ENCODE measurements around the gene SLC1A2.

SLC1A2 gene

GRCh38 chr11:35238882-35239281, 180.5 kb downstream of the SLC1A2 start:
- no peak for TF ChIP-seq CTCF (IDR thresholded peaks at IDR 0.05; ENCODE audit: low read depth, low read length)
- Histone ChIP-seq H3K36me3 (no peaks in the 10 kb centered on the region), H3K9me3 (no peaks in the 10 kb centered on the region), H3K4me3 (ENCODE audit: low read depth, low read length) (no peak overlapping the region), H3K4me1 (no peaks in the 10 kb centered on the region; the same call in 1 of the 2 replicates), H3K27me3 (no peaks in the 10 kb centered on the region)
- no peak for DNase-seq

GRCh38 chr11:35237860-35238715, 181.3 kb downstream of the SLC1A2 start:
- H3K4me3 ChIP-seq (ENCODE audit: low read depth, low read length), result peak overlapping the region; percentile 23; the same call in 1 of the 2 replicates
- no peaks in the 10 kb centered on the region; the same call in 1 of the 2 replicates for H3K4me1 ChIP-seq
- H3K36me3 ChIP-seq, result no peaks in the 10 kb centered on the region
- DNase-seq, result peak; percentile 64
- H3K27me3 ChIP-seq, result no peaks in the 10 kb centered on the region
- TF ChIP-seq CTCF (IDR thresholded peaks at IDR 0.05; ENCODE audit: low read depth, low read length), result peak; percentile 75
- no peaks in the 10 kb centered on the region for H3K9me3 ChIP-seq

GRCh38 chr11:35237351-35237750, 182.0 kb downstream of the SLC1A2 start:
- DNase-seq, result no peak
- Histone ChIP-seq H3K9me3 (no peaks in the 10 kb centered on the region), H3K4me1 (no peaks in the 10 kb centered on the region; the same call in 1 of the 2 replicates), H3K27me3 (no peaks in the 10 kb centered on the region), H3K36me3 (no peaks in the 10 kb centered on the region), H3K4me3 (ENCODE audit: low read depth, low read length) (no peak overlapping the region)
- TF ChIP-seq CTCF (IDR thresholded peaks at IDR 0.05; ENCODE audit: low read depth, low read length), result no peak

GRCh38 chr11:35236667-35237003, 182.7 kb downstream of the SLC1A2 start:
- H3K4me3 ChIP-seq (ENCODE audit: low read depth, low read length), result no peak overlapping the region
- TF ChIP-seq CTCF (IDR thresholded peaks at IDR 0.05; ENCODE audit: low read depth, low read length), result no peak
- no peaks in the 10 kb centered on the region for H3K9me3 ChIP-seq
- H3K36me3 ChIP-seq, result no peaks in the 10 kb centered on the region
- DNase-seq, result no peak
- H3K27me3 ChIP-seq, result no peaks in the 10 kb centered on the region
- no peaks in the 10 kb centered on the region; the same call in 1 of the 2 replicates for H3K4me1 ChIP-seq

GRCh38 chr11:35235936-35236666, 183.3 kb downstream of the SLC1A2 start:
- no peak for DNase-seq
- no peaks in the 10 kb centered on the region for H3K27me3 ChIP-seq
- no peak overlapping the region for H3K4me3 ChIP-seq (ENCODE audit: low read depth, low read length)
- no peaks in the 10 kb centered on the region for H3K9me3 ChIP-seq
- TF ChIP-seq CTCF (IDR thresholded peaks at IDR 0.05; ENCODE audit: low read depth, low read length), result no peak
- H3K36me3 ChIP-seq, result no peaks in the 10 kb centered on the region
- H3K4me1 ChIP-seq, result no peaks in the 10 kb centered on the region; the same call in 1 of the 2 replicates

- Histone ChIP-seq H3K9me3 (no peaks in the 10 kb centered on the region), H3K36me3 (no peaks in the 10 kb centered on the region), H3K27me3 (no peaks in the 10 kb centered on the region), H3K4me1 (no peaks in the 10 kb centered on the region; the same call in 1 of the 2 replicates), H3K4me3 (ENCODE audit: low read depth, low read length) (no peak overlapping the region)
- TF ChIP-seq CTCF (IDR thresholded peaks at IDR 0.05; ENCODE audit: low read depth, low read length), result no peak
- no peak for DNase-seq
These were observed 183.9 kb downstream of the SLC1A2 start for GRCh38 chr11:35235498-35235897.
